SK-N-SH (cell line): Measurements from ENCODE around the gene GRIPAP1. TPM values are rescaled to one million over a fixed set of nuclear protein-coding genes. Genes with fewer than 3 reads are reported as not detected.

Experiments
- ELF1 ChIP-seq: IDR thresholded peaks from 2 replicates; pipeline ENCODE4 v1.4.0; 2012
- EZH2phosphoT487 ChIP-seq: fragments of 200-600 bp; sonication (generic); IDR thresholded peaks from 2 replicates; pipeline ENCODE4 v1.6.1; 2017; ENCODE audit warnings: low read depth, mixed run types, mild to moderate bottlenecking, antibody characterized with exemption, moderate library complexity, borderline replicate concordance
- FOXM1 ChIP-seq: IDR thresholded peaks from 2 replicates; pipeline ENCODE4 v1.4.0; 2012; ENCODE audit warnings: low read depth, mild to moderate bottlenecking
- PBX3 ChIP-seq: IDR thresholded peaks from 2 replicates; pipeline ENCODE4; 2012
- POLR2AphosphoS5 ChIP-seq: IDR thresholded peaks from 2 replicates; pipeline ENCODE4 v1.6.1; 2012; ENCODE audit warnings: low read depth, low read length
- RAD21 ChIP-seq: IDR thresholded peaks from 2 replicates; pipeline ENCODE4 v1.6.1; 2012; ENCODE audit warnings: mild to moderate bottlenecking, low read length
- RCOR1 ChIP-seq: fragments of 150-350 bp; IDR thresholded peaks from 2 replicates; pipeline ENCODE4 v1.6.1; 2017; ENCODE audit warnings: antibody characterized with exemption, low read length
- REST ChIP-seq: IDR thresholded peaks from 2 replicates; pipeline ENCODE4 v1.6.1; 2012; ENCODE audit warnings: mild to moderate bottlenecking, low read depth, low read length, moderate library complexity
- TEAD4 ChIP-seq: IDR thresholded peaks from 2 replicates; pipeline ENCODE4 v1.4.0; 2012; ENCODE audit warnings: mild to moderate bottlenecking, borderline replicate concordance; ENCODE audit not compliant: insufficient read depth
- USF1 ChIP-seq: IDR thresholded peaks from 2 replicates; pipeline ENCODE4 v1.4.0; 2012; ENCODE audit warnings: low read depth, borderline replicate concordance
- ZBTB33 ChIP-seq: IDR thresholded peaks from 2 replicates; pipeline ENCODE4 v1.4.0; 2012; ENCODE audit warnings: low read depth, borderline replicate concordance
- polyA plus RNA-seq, 3 experiments: library from polyadenylated mRNA; depleted of rRNA; stranded (reverse); fragments of >200 nt; gene quantifications; 2 replicates each; pipeline ENCODE4 v1.2.3, GENCODE V29; 2012

Gene GRIPAP1
- polyA plus RNA-seq, 1 of the 3 experiments (the other 2 are of a cell fraction): 63.6 TPM

GRCh38 chrX:49041744-49042580 lies 39.9 kb upstream of the GRIPAP1 start (continued):
- TF ChIP-seq REST: no peak
- TF ChIP-seq RCOR1: no peak
- TF ChIP-seq PBX3: no peak
- no peak for TF ChIP-seq FOXM1
- 0 out of 2 replicates have a peak, but pooled peaks have one; percentile 27 for TF ChIP-seq TEAD4
- TF ChIP-seq RAD21: no peak
- 0 out of 2 replicates have a peak, but pooled peaks have one; percentile 12 for TF ChIP-seq POLR2AphosphoS5
- no peak for TF ChIP-seq USF1
- no peak for TF ChIP-seq ZBTB33
- TF ChIP-seq ELF1: peak; percentile 32; the same call in 1 of the 2 replicates
- TF ChIP-seq EZH2phosphoT487: no peak
